ENCODE data around the gene IFT43. TPM values are rescaled to one million over a fixed set of nuclear protein-coding genes. Genes with fewer than 3 reads are reported as not detected.

IFT43 gene
- total RNA-seq, 1 experiment from 2014 or later, result 18.6 TPM

DNA sequence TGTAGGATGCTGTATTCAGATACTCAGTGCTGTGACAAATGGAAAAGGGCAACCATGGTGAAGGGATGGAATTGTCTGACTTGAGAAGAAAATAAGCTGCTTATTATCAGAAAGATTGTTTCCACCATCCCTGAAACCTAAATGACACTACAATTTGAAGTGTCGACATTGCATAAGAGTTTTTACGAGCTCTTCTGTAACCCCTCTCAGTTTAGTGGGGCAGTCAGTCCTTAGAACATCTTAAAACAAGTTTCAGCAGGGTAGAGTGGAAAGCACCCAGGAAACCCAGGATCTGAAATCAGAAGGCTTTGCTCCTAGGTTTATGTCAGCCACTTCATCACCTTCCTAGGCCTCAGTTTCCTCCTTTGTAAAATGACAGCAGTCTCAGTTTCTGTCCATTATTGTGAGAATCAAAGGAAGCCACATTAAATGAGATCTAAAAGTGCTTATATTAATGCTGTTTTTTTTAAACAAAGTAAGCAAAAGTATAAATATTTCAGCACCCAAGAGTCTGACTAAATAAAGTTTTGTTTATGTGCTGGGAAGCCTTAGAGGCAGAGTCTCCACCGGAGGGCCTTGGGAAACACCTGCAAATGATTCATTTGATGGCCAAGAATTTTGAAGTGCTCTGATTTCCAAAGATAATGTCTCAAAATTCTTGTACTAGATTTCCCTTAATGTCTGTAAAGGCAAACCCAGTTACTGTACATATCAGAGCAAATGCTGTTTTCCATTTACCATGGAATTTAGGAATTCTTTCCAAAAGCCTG is 1.8 kb downstream of the IFT43 start:
- no peak overlapping the region for H2AFZ ChIP-seq (ENCODE audit: low read length)
- no CpG with 5 or more reads among the region's 3 CpGs for WGBS (ENCODE audit: extremely low coverage, insufficient read length, low lambda C conversion rate)
- no peaks in the 10 kb centered on the region for H3K79me1 ChIP-seq (ENCODE audit: insufficient read depth, low read depth, low read length, poor library complexity, severe bottlenecking)
- no peak overlapping the region for H3K18ac ChIP-seq (ENCODE audit: insufficient read length, low read depth, low read length)
- H4K5ac ChIP-seq (ENCODE audit: insufficient read length, low read depth, low read length), result no peak overlapping the region
- Mint-ChIP-seq H3K27ac (no peak overlapping the region), H3K4me3 (no peak overlapping the region), H3K9me3 (no peaks in the 10 kb centered on the region; a peak in 1 of 5 replicates), H3K36me3 (ENCODE audit: insufficient read depth in 1 of 3, low read depth in 3 of 3) (peaks cover 0 to 16% (median 11%) of the 10 kb centered on the region in 3 experiments; a peak in 4 of 7 replicates), H3K4me1 (peaks cover 10 to 12% of the 10 kb centered on the region in 2 experiments), H3K27me3 (ENCODE audit: low read depth) (peaks cover 30% of the 10 kb centered on the region)
- no peak overlapping the region for H3T11ph ChIP-seq (ENCODE audit: low read length)
- H2BK15ac ChIP-seq (ENCODE audit: low read depth, low read length), result no peak overlapping the region
- H4K91ac ChIP-seq (ENCODE audit: insufficient read length, low read depth, low read length), result no peak overlapping the region
- TF ChIP-seq, protein P1, sequence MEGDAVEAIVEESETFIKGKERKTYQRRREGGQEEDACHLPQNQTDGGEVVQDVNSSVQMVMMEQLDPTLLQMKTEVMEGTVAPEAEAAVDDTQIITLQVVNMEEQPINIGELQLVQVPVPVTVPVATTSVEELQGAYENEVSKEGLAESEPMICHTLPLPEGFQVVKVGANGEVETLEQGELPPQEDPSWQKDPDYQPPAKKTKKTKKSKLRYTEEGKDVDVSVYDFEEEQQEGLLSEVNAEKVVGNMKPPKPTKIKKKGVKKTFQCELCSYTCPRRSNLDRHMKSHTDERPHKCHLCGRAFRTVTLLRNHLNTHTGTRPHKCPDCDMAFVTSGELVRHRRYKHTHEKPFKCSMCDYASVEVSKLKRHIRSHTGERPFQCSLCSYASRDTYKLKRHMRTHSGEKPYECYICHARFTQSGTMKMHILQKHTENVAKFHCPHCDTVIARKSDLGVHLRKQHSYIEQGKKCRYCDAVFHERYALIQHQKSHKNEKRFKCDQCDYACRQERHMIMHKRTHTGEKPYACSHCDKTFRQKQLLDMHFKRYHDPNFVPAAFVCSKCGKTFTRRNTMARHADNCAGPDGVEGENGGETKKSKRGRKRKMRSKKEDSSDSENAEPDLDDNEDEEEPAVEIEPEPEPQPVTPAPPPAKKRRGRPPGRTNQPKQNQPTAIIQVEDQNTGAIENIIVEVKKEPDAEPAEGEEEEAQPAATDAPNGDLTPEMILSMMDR (conservative IDR thresholded peaks at IDR 0.05), result no peak
- peaks cover 2% of the 10 kb centered on the region; the same call in 1 of the 2 replicates for H3K27me3 ChIP-seq (ENCODE audit: insufficient read depth, low read length)
- no peak for DNase-seq
- H3K4ac ChIP-seq (ENCODE audit: low read depth, low read length), result no peak overlapping the region
- H3K27ac ChIP-seq (ENCODE audit: insufficient read length, low read depth, low read length), result no peak overlapping the region
- H3K9me3 ChIP-seq (ENCODE audit: control insufficient read depth, low read depth, low read length), result no peaks in the 10 kb centered on the region
- peaks cover 4% of the 10 kb centered on the region for H3K23me2 ChIP-seq (ENCODE audit: insufficient read length, low read depth, low read length, poor library complexity, severe bottlenecking)
- H3K14ac ChIP-seq (ENCODE audit: insufficient read depth, low read length), result no peak overlapping the region
- H3K4me1 ChIP-seq (ENCODE audit: insufficient read depth, low read length), result no peaks in the 10 kb centered on the region
- H2AK5ac ChIP-seq (ENCODE audit: insufficient read length, low read length), result no peak overlapping the region
- no peak overlapping the region for H2BK12ac ChIP-seq (ENCODE audit: insufficient read length, low read depth, low read length)
- H2BK20ac ChIP-seq (ENCODE audit: low read depth, low read length, poor library complexity, severe bottlenecking), result no peak overlapping the region
- no peak overlapping the region for H2BK120ac ChIP-seq (ENCODE audit: low read depth, low read length, poor library complexity, severe bottlenecking)
- H4K20me1 ChIP-seq (ENCODE audit: control insufficient read depth, insufficient read depth, insufficient read length), result no peaks in the 10 kb centered on the region
- H3K23ac ChIP-seq (ENCODE audit: insufficient read length, low read depth, low read length), result no peak overlapping the region
- H3K56ac ChIP-seq (ENCODE audit: insufficient read length, low read depth, low read length), result no peak overlapping the region
- no peak overlapping the region for H3K4me2 ChIP-seq (ENCODE audit: insufficient read depth, insufficient read length, low read length)
- H3K79me2 ChIP-seq (ENCODE audit: insufficient read depth, low read length), result no peaks in the 10 kb centered on the region
- H4K8ac ChIP-seq (replicated peaks; ENCODE audit: insufficient read length, low read depth, low read length), result no peak overlapping the region
- no peak overlapping the region for H3K9ac ChIP-seq (ENCODE audit: extremely low read depth, insufficient read length, low read length)
- no peak overlapping the region for H2BK5ac ChIP-seq (ENCODE audit: insufficient read length, low read length)
